IMR-90 (cell line): ENCODE data around the gene U2SURP. TPM values are rescaled to one million over a fixed set of nuclear protein-coding genes. Genes with fewer than 3 reads are reported as not detected.

ENCODE experiments used
- ATAC-seq: fragments of 200-7000 bp; cut with Tn5 transposase; 2 replicates; pipeline ENCODE4 v1.9.1; 2020; ENCODE audit warnings: low read depth, mild to moderate bottlenecking, moderate library complexity
- BruUV-seq: library from RNA; stranded (reverse); fragments of 400-500 nt; replicated peaks from 2 replicates; lab custom pipeline; 2021; lab: Mats Ljungman, UMichigan
- CTCF ChIA-PET: fragments of 300-600 bp; formaldehyde crosslinking; extraction: SDS; loops from one replicate; lab custom pipeline; 2021; ENCODE audit warnings: antibody characterized with exemption; lab: Yijun Ruan, JAX
- POLR2A ChIA-PET: fragments of 300-600 bp; sonication (Branson Sonifier 250); formaldehyde crosslinking; loops from one replicate; lab custom pipeline; 2022; ENCODE audit warnings: antibody characterized with exemption; ENCODE audit not compliant: unreplicated experiment; lab: Charles Lee
- DNase-seq: peaks from one replicate; pipeline ENCODE4 v3.0.0; 2013
- H2AFZ ChIP-seq: replicated peaks from 2 replicates; pipeline ENCODE3; 2013; ENCODE audit warnings: low read length, mild to moderate bottlenecking; ENCODE audit not compliant: poor library complexity
- H2AK5ac ChIP-seq: 2 replicates; pipeline ENCODE4 v1.6.1; 2013; ENCODE audit warnings: low read depth, low read length, inconsistent platforms
- H2AK9ac ChIP-seq: replicated peaks from 2 replicates; pipeline ENCODE3; 2013; ENCODE audit warnings: mild to moderate bottlenecking, low read depth, low read length, moderate library complexity; ENCODE audit not compliant: poor library complexity
- H2BK120ac ChIP-seq: 2 replicates; pipeline ENCODE4 v1.6.1; 2013; ENCODE audit warnings: low read depth, low read length, inconsistent platforms
- H2BK15ac ChIP-seq: 3 replicates; pipeline ENCODE4 v1.6.1; 2013; ENCODE audit warnings: low read depth, low read length, inconsistent platforms
- H2BK20ac ChIP-seq: 2 replicates; pipeline ENCODE4 v1.6.1; 2013; ENCODE audit warnings: low read depth, mild to moderate bottlenecking, inconsistent platforms, low read length, moderate library complexity
- H2BK5ac ChIP-seq: 2 replicates; pipeline ENCODE4 v1.6.1; 2013; ENCODE audit warnings: mild to moderate bottlenecking, low read depth, low read length, inconsistent platforms; ENCODE audit not compliant: poor library complexity, severe bottlenecking
- H3K14ac ChIP-seq: replicated peaks from 2 replicates; pipeline ENCODE4 v1.6.1; 2013; ENCODE audit warnings: low read depth, low read length, inconsistent platforms
- H3K18ac ChIP-seq: 2 replicates; pipeline ENCODE4 v1.6.1; 2013; ENCODE audit warnings: low read depth, low read length, control low read depth
- H3K23ac ChIP-seq: 2 replicates; pipeline ENCODE4 v1.6.1; 2013; ENCODE audit warnings: low read depth, low read length, inconsistent platforms
- H3K27ac ChIP-seq: 2 replicates; pipeline ENCODE4 v1.5.1; 2013; ENCODE audit warnings: mild to moderate bottlenecking, control low read depth, low read length; ENCODE audit not compliant: insufficient read depth
- H3K27me3 ChIP-seq: 2 replicates; pipeline ENCODE4 v1.6.1; 2013; ENCODE audit warnings: low read length; ENCODE audit not compliant: control insufficient read depth, insufficient read depth
- H3K36me3 ChIP-seq: 2 replicates; pipeline ENCODE4 v1.6.1; 2013; ENCODE audit warnings: low read length, mixed read lengths; ENCODE audit not compliant: control insufficient read depth, insufficient read depth
- H3K4ac ChIP-seq: 2 replicates; pipeline ENCODE4 v1.6.1; 2013; ENCODE audit warnings: low read depth, low read length, inconsistent platforms
- H3K4me1 ChIP-seq: 2 replicates; pipeline ENCODE4 v1.6.1; 2013; ENCODE audit warnings: low read length, mixed read lengths; ENCODE audit not compliant: control insufficient read depth, insufficient read depth
- H3K4me2 ChIP-seq: 2 replicates; pipeline ENCODE4 v1.6.1; 2013; ENCODE audit warnings: low read depth, mild to moderate bottlenecking, control low read depth, low read length, moderate library complexity
- H3K4me3 ChIP-seq: 2 replicates; pipeline ENCODE4 v1.5.1; 2013; ENCODE audit warnings: low read depth, mild to moderate bottlenecking, control low read depth, low read length, moderate library complexity; ENCODE audit not compliant: insufficient read depth
- H3K56ac ChIP-seq: 2 replicates; pipeline ENCODE4 v1.6.1; 2013; ENCODE audit warnings: low read length, inconsistent platforms; ENCODE audit not compliant: insufficient read depth; ENCODE audit errors: extremely low read depth
- H3K79me1 ChIP-seq, 2 experiments: 2 replicates each; pipeline ENCODE4 v1.6.1; 2013; ENCODE audit warnings: low read length in 2 of 2, inconsistent platforms in 1 of 2, low read depth in 1 of 2
- H3K9ac ChIP-seq: 2 replicates; pipeline ENCODE4 v1.6.1; 2013; ENCODE audit warnings: low read depth, low read length, control low read depth
- H3K9me1 ChIP-seq: 2 replicates; pipeline ENCODE4 v1.6.1; 2013; ENCODE audit warnings: low read length, inconsistent platforms; ENCODE audit not compliant: insufficient read depth
- H3K9me3 ChIP-seq: 2 replicates; pipeline ENCODE4 v1.6.1; 2013; ENCODE audit warnings: low read length; ENCODE audit not compliant: control insufficient read depth, insufficient read depth
- H4K20me1 ChIP-seq: 2 replicates; pipeline ENCODE4 v1.6.1; 2013; ENCODE audit warnings: low read length, inconsistent platforms; ENCODE audit not compliant: insufficient read depth
- H4K5ac ChIP-seq: 2 replicates; pipeline ENCODE4 v1.6.1; 2013; ENCODE audit warnings: mild to moderate bottlenecking, low read depth, low read length, control low read depth
- H4K8ac ChIP-seq, 2 experiments: 2 replicates each; pipeline ENCODE4 v1.6.1; 2013; ENCODE audit warnings: low read depth in 2 of 2, low read length in 2 of 2, control low read depth in 1 of 2, inconsistent platforms in 1 of 2
- H4K91ac ChIP-seq: 2 replicates; pipeline ENCODE4 v1.6.1; 2013; ENCODE audit warnings: low read depth, low read length, inconsistent platforms; ENCODE audit not compliant: insufficient read depth
- BHLHE40 ChIP-seq: fragments of 150-350 bp; IDR thresholded peaks from 2 replicates; pipeline ENCODE4 v1.6.1; 2016; ENCODE audit warnings: mild to moderate bottlenecking, low read depth, low read length
- ELK1 ChIP-seq: fragments of 150-350 bp; IDR thresholded peaks from 2 replicates; pipeline ENCODE4 v1.6.1; 2016; ENCODE audit warnings: low read depth, mild to moderate bottlenecking, low read length, moderate library complexity, borderline replicate concordance
- MAFK ChIP-seq: IDR thresholded peaks from 2 replicates; pipeline ENCODE4 v1.6.1; 2012; ENCODE audit warnings: low read depth, low read length, improper control_type of control experiment
- MXI1 ChIP-seq: IDR thresholded peaks from 2 replicates; pipeline ENCODE4 v1.6.1; 2012; ENCODE audit warnings: low read depth, mild to moderate bottlenecking, low read length, moderate library complexity, borderline replicate concordance
- NFE2L2 ChIP-seq: fragments of 150-350 bp; IDR thresholded peaks from 2 replicates; pipeline ENCODE4 v1.6.1; 2016; ENCODE audit warnings: low read depth, mild to moderate bottlenecking, low read length
- RAD21 ChIP-seq: IDR thresholded peaks from 2 replicates; pipeline ENCODE4 v1.6.1; 2012; ENCODE audit warnings: low read length, improper control_type of control experiment
- RCOR1 ChIP-seq: IDR thresholded peaks from 2 replicates; pipeline ENCODE4 v1.6.1; 2012; ENCODE audit warnings: mild to moderate bottlenecking, low read length, improper control_type of control experiment; ENCODE audit not compliant: insufficient replicate concordance
- whole genome bisulfite sequencing, 2 experiments: methylation state at CpG; one replicate each; pipeline versions ENCODE4 v1.1.5 to v1.1.7; 2013; ENCODE audit warnings: missing lambda C conversion rate in 2 of 2; ENCODE audit not compliant: insufficient read length in 1 of 2; ENCODE audit errors: extremely low coverage in 2 of 2; 5-methylcytosine and 5-hydroxymethylcytosine counted together
- dilution Hi-C: fragments of 300-500 bp; cut with HindIII; formaldehyde crosslinking; loops from one replicate; pipeline ENCODE4 v1.14.3; 2018; ENCODE audit warnings: low sequenced_read_pairs; ENCODE audit not compliant: unreplicated experiment
- in situ Hi-C: fragments of 300-500 bp; cut with MboI; formaldehyde crosslinking; loops from 3 replicates; pipeline ENCODE4 v1.14.3; 2019; ENCODE audit warnings: low sequenced_read_pairs, inconsistent platforms, mixed read lengths
- intact Hi-C: fragments of 100-400 bp; cut with micrococcal nuclease; formaldehyde crosslinking; loops from 2 replicates; pipeline ENCODE4 v1.10.0; 2022
- polyA plus RNA-seq, 3 experiments: library from polyadenylated mRNA; depleted of rRNA; stranded (reverse); fragments of >200 nt; gene quantifications; 2 replicates each; pipeline ENCODE4 v1.2.3, GENCODE V29; 2012; ENCODE audit warnings: low replicate concordance in 1 of 3
- total RNA-seq: library from RNA; depleted of rRNA; stranded (reverse); fragments of >200 nt; gene quantifications from 2 replicates; pipeline ENCODE4 v1.2.3, GENCODE V29; 2012
- TF ChIP-seq, protein P1 (sequence below): conservative IDR thresholded peaks from 2 replicates; pipeline ENCODE4 v1.5.1; 2012; ENCODE audit warnings: mild to moderate bottlenecking, low read depth, low read length, improper control_type of control experiment

The U2SURP gene
- total and polyA plus RNA-seq, 2 of the 4 experiments (the other 2 are of a cell fraction): 24.8 to 29.4 TPM

DNA sequence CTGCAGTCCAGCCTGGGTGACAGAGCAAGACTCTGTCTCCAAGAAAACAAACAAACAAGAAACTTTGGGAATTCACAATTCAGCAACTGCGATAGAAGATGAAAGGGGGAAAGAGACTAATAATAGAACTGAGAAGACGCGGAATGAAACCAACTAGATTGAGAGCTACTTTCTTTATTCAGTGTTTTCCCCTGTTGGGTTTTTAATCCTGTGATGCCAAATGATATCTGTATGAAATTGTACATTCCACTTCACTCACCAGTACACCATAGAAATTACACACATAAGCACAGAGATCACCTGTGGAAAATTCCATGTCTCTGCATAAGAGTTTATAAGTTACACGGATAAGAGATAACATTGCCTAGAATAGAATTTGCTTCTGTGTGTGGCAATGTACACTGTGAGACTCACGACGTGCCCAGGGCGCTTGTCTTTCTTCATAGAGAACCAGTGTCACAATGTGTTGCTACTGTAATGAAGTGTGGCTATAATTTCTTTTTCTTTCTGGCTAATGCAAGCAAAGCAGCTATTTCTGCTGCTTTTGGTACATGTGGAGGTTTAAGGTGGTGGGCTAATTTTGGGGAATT lies 100.5 kb downstream of the U2SURP start:
- no peak overlapping the region for H3K23ac ChIP-seq
- H2BK20ac ChIP-seq: no peak overlapping the region
- no peak overlapping the region for H3K56ac ChIP-seq
- BruUV-seq: no TSS peak
- no peak overlapping the region for H3K4ac ChIP-seq
- no peak for ATAC-seq
- no peaks in the 10 kb centered on the region for H3K9me1 ChIP-seq
- no peak overlapping the region for H3K27ac ChIP-seq
- no peak for TF ChIP-seq RCOR1
- TF ChIP-seq, protein P1, sequence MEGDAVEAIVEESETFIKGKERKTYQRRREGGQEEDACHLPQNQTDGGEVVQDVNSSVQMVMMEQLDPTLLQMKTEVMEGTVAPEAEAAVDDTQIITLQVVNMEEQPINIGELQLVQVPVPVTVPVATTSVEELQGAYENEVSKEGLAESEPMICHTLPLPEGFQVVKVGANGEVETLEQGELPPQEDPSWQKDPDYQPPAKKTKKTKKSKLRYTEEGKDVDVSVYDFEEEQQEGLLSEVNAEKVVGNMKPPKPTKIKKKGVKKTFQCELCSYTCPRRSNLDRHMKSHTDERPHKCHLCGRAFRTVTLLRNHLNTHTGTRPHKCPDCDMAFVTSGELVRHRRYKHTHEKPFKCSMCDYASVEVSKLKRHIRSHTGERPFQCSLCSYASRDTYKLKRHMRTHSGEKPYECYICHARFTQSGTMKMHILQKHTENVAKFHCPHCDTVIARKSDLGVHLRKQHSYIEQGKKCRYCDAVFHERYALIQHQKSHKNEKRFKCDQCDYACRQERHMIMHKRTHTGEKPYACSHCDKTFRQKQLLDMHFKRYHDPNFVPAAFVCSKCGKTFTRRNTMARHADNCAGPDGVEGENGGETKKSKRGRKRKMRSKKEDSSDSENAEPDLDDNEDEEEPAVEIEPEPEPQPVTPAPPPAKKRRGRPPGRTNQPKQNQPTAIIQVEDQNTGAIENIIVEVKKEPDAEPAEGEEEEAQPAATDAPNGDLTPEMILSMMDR: no peak
- TF ChIP-seq RAD21: no peak
- TF ChIP-seq NFE2L2: no peak
- TF ChIP-seq MAFK: no peak
- TF ChIP-seq MXI1: no peak
- no peak for TF ChIP-seq ELK1
- no peak for TF ChIP-seq BHLHE40
- H3K14ac ChIP-seq: no peak overlapping the region
- H3K9me3 ChIP-seq: peaks cover 7% of the 10 kb centered on the region
- H2BK5ac ChIP-seq: no peak overlapping the region
- in situ Hi-C loops (loop anchor here (10.0 kb wide), 1 partner anchor 553 kb away; no protein-coding TSS in a partner anchor), dilution Hi-C loops (no loop called here), intact Hi-C loops (loop anchor here (1.0 kb wide), 1 partner anchor 11 kb away; no protein-coding TSS in a partner anchor)
- no peak overlapping the region for H2AK9ac ChIP-seq
- ChIA-PET CTCF (no interaction called here), POLR2A (no interaction called here)
- no peaks in the 10 kb centered on the region for H3K36me3 ChIP-seq
- no peak overlapping the region for H3K4me3 ChIP-seq
- H2AK5ac ChIP-seq: no peak overlapping the region
- WGBS, 2 experiments: no CpG with 5 or more reads among the region's 7 CpGs
- peaks cover 9% of the 10 kb centered on the region for H3K27me3 ChIP-seq
- no peaks in the 10 kb centered on the region for H4K20me1 ChIP-seq
- H3K18ac ChIP-seq: no peak overlapping the region
- H4K5ac ChIP-seq: no peak overlapping the region
- H4K91ac ChIP-seq: no peak overlapping the region
- no peak overlapping the region for H2BK15ac ChIP-seq
- H2AFZ ChIP-seq: no peak overlapping the region
- H4K8ac ChIP-seq: no peak overlapping the region
- no peak overlapping the region for H2BK120ac ChIP-seq
- no peaks in the 10 kb centered on the region for H3K4me1 ChIP-seq
- H3K4me2 ChIP-seq: no peak overlapping the region
- no peaks in the 10 kb centered on the region for H3K79me1 ChIP-seq
- no peak overlapping the region for H3K9ac ChIP-seq
- DNase-seq: no peak
